Activated B cell treated with CpG ODN at 0.5 μM for 24 hours (primary cell): ENCODE results near the gene PRKAG1. TPM values are rescaled to one million over a fixed set of nuclear protein-coding genes. Genes with fewer than 3 reads are reported as not detected.

Experiments used
- ATAC-seq: fragments of 200-7000 bp; cut with Tn5 transposase; one replicate; pipeline ENCODE4 v1.10.0; 2021; ENCODE audit warnings: low read depth, mild to moderate bottlenecking, moderate library complexity
- CTCF ChIA-PET: fragments of 350-600 bp; sonication (Branson Sonifier 250); formaldehyde crosslinking; loops from one replicate; lab custom pipeline; 2021; ENCODE audit warnings: antibody characterized with exemption; lab: Charles Lee
- POLR2A ChIA-PET: fragments of 350-600 bp; sonication (Branson Sonifier 250); formaldehyde crosslinking; loops from one replicate; lab custom pipeline; 2021; ENCODE audit warnings: antibody characterized with exemption; lab: Charles Lee
- DNase-seq: peaks from one replicate; pipeline ENCODE4 v3.0.0; 2022
- H3K27ac Mint-ChIP-seq: one replicate; pipeline ENCODE4 v1.8.0; 2020; ENCODE audit warnings: mixed read lengths
- H3K27me3 Mint-ChIP-seq: one replicate; pipeline ENCODE4 v1.8.0; 2021; ENCODE audit warnings: mixed read lengths
- H3K36me3 Mint-ChIP-seq: one replicate; pipeline ENCODE4 v1.8.0; 2021; ENCODE audit warnings: low read depth, mixed read lengths
- H3K4me1 Mint-ChIP-seq: one replicate; pipeline ENCODE4 v1.8.0; 2021; ENCODE audit warnings: mixed read lengths
- H3K4me3 Mint-ChIP-seq: one replicate; pipeline ENCODE4 v1.8.0; 2020; ENCODE audit warnings: mild to moderate bottlenecking, mixed read lengths
- H3K9me3 Mint-ChIP-seq: one replicate; pipeline ENCODE4 v1.8.0; 2020; ENCODE audit warnings: mixed read lengths
- CTCF ChIP-seq: fragments of 200-600 bp; IDR thresholded peaks from one replicate; pipeline ENCODE4 v1.8.0; 2022; ENCODE audit warnings: antibody characterized with exemption, mild to moderate bottlenecking
- intact Hi-C: fragments of 100-400 bp; cut with micrococcal nuclease; formaldehyde crosslinking; loops from one replicate; pipeline ENCODE4 v1.15.1; 2024
- total RNA-seq: library from RNA; stranded (reverse); gene quantifications from 2 replicates; pipeline ENCODE4 v1.2.3, GENCODE V29; 2022

The PRKAG1 gene
- total RNA-seq, 1 donor from 2014 or later, result 70.5 TPM

GRCh38 chr12:48952691-48953090, 65.9 kb downstream of the PRKAG1 start:
- CTCF ChIA-PET, result interaction anchor here (1.1 to 1.8 kb wide), 4 partner anchors 19 to 28 kb away, joined by 4 to 8 read pairs (median 6); partner anchors contain the start of genes FKBP11 and WNT1

More at GRCh38 chr12:48952691-48953090, 65.9 kb downstream of the PRKAG1 start:
- ATAC-seq (no peak), DNase-seq (no peak)
- intact Hi-C loops, result loop anchor here (10.0 kb wide), 1 partner anchor 238 kb away; the partner anchor contains the start of gene CCNT1
- Mint-ChIP-seq H3K4me3 (no peak overlapping the region), H3K27me3 (no peaks in the 10 kb centered on the region), H3K36me3 (peaks cover 40% of the 10 kb centered on the region), H3K9me3 (no peaks in the 10 kb centered on the region), H3K27ac (no peak overlapping the region), H3K4me1 (peaks cover 38% of the 10 kb centered on the region)
- TF ChIP-seq CTCF, result no peak
- POLR2A ChIA-PET, result interaction anchor here (1.1 kb wide), 1 partner anchor 14 kb away, joined by 3 read pairs; no protein-coding TSS in a partner anchor

Other genes with a start within 250 kb of the PRKAG1 start
- gene ADCY6, start 229.7 kb downstream of the PRKAG1 start, total RNA-seq, result 0.37 and 0.60 TPM in 2 replicates
- 1.9 and 2.1 TPM in 2 replicates for gene CACNB3, start 200.3 kb downstream of the PRKAG1 start, total RNA-seq
- 116 and 118 TPM in 2 replicates for gene DDX23, start 166.6 kb downstream of the PRKAG1 start, total RNA-seq
- gene RND1, start 152.9 kb downstream of the PRKAG1 start, total RNA-seq, result 4.9 and 5.9 TPM in 2 replicates
- gene FKBP11, start 93.3 kb downstream of the PRKAG1 start, total RNA-seq, result 22.9 and 26.1 TPM in 2 replicates
- gene ARF3, start 61.3 kb downstream of the PRKAG1 start, total RNA-seq, result 113 and 119 TPM in 2 replicates
- 0.22 TPM in 1 of 2 replicates, not detected in the other for gene WNT10B, start 47.0 kb downstream of the PRKAG1 start, total RNA-seq
- gene WNT1, start 40.5 kb downstream of the PRKAG1 start, total RNA-seq, result not detected in 2 replicates
- 0.20 and 0.44 TPM in 2 replicates for gene DDN, start 19.4 kb downstream of the PRKAG1 start, total RNA-seq
- gene KMT2D, start 42.0 kb upstream of the PRKAG1 start, total RNA-seq, result 127 and 136 TPM in 2 replicates
- 3.2 and 3.3 TPM in 2 replicates for gene RHEBL1, start 51.2 kb upstream of the PRKAG1 start, total RNA-seq
- 0.09 TPM in 1 of 2 replicates, not detected in the other for gene DHH, start 76.0 kb upstream of the PRKAG1 start, total RNA-seq
- 64.2 and 79.9 TPM in 2 replicates for gene LMBR1L, start 92.1 kb upstream of the PRKAG1 start, total RNA-seq
- 916 and 951 TPM in 2 replicates for gene TUBA1B, start 112.6 kb upstream of the PRKAG1 start, total RNA-seq
- gene TUBA1A, start 170.3 kb upstream of the PRKAG1 start, total RNA-seq, result 114 and 115 TPM in 2 replicates
- gene TUBA1C, start 246.3 kb upstream of the PRKAG1 start, total RNA-seq, result 141 and 142 TPM in 2 replicates